Psoas muscle (tissue), 8 donors: ENCODE data around the gene SOCS1. TPM values are rescaled to one million over a fixed set of nuclear protein-coding genes. Genes with fewer than 3 reads are reported as not detected.

ENCODE experiments used
- ATAC-seq, 4 donors: fragments of 200-7000 bp; cut with Tn5 transposase; one replicate each; pipeline ENCODE4 v1.9.1; 2020; ENCODE audit warnings: moderate library complexity in 3 of 4, mild to moderate bottlenecking in 2 of 4
- DNase-seq, 2 donors: peaks; one replicate each; pipeline ENCODE4 v3.0.0-alpha.2; 2020
- H3K27ac ChIP-seq: fragments of 200-600 bp; one replicate; pipeline ENCODE4 v1.8.0; 2022
- H3K27me3 ChIP-seq, 3 donors: fragments of 200-600 bp in 1 of 3; one replicate each; pipeline versions ENCODE4 v1.6.1 to v1.8.0; 2013 to 2022; ENCODE audit warnings: low read length in 2 of 3, mild to moderate bottlenecking in 2 of 3, moderate library complexity in 1 of 3; ENCODE audit not compliant: insufficient read depth in 3 of 3
- H3K36me3 ChIP-seq, 2 donors: fragments of 200-600 bp in 1 of 2; one replicate each; pipeline versions ENCODE4 v1.6.1 to v1.8.0; 2013 to 2022; ENCODE audit warnings: low read depth in 1 of 2, mild to moderate bottlenecking in 1 of 2, moderate library complexity in 1 of 2; ENCODE audit not compliant: insufficient read depth in 1 of 2
- H3K4me1 ChIP-seq: fragments of 200-600 bp; one replicate; pipeline ENCODE4 v1.8.0; 2022
- H3K4me3 ChIP-seq: fragments of 200-600 bp; one replicate; pipeline ENCODE4 v1.8.0; 2022; ENCODE audit warnings: mild to moderate bottlenecking
- H3K9me3 ChIP-seq: fragments of 200-600 bp; one replicate; pipeline ENCODE4 v1.8.0; 2022
- CTCF ChIP-seq: fragments of 200-600 bp; IDR thresholded peaks from one replicate; pipeline ENCODE4 v1.8.0; 2022; ENCODE audit warnings: antibody characterized with exemption
- WGBS, 3 donors: extraction: QIAGEN DNeasy Blood & Tissue Kit; methylation state at CpG; one replicate each; pipeline versions ENCODE4 v1.1.6 to v1.1.7; 2013; 5-methylcytosine and 5-hydroxymethylcytosine counted together
- intact Hi-C, 2 donors: fragments of 100-400 bp; cut with DNase I; formaldehyde crosslinking; loops; one replicate each; pipeline versions ENCODE4 v1.11.0 to v1.14.2; 2022
- polyA plus RNA-seq, 3 donors: library from polyadenylated mRNA; stranded (reverse); fragments of 200-250 nt; gene quantifications; one replicate each; pipeline ENCODE4 v1.2.3, GENCODE V29; 2013
- total RNA-seq, 4 donors: library from RNA; stranded (reverse); fragmentation: NEBNext Ultra II Directional in 2 of 4; extraction: Animal tissue kit (Norgen Biotek cat#: 25700) in 2 of 4; gene quantifications; one replicate each; pipeline versions ENCODE4 v1.2.1 to v1.2.4, GENCODE V29; 2021 to 2023
- donor health status: healthy with polysubstance abuse.
- donor health status: DM: no; HTN: no; CAD: no; lungs with moderate emphysema.
- donor health status: Bipolar disorder and iron deficiency.
- donor health status: healthy.
- donor health status: DM: yes; HTN: yes; CAD: no.
- donor health status: DM: no; HTN: no; CAD: no.
- donor health status: DM: no; HTN: no; CAD: no.
- donor health status: DM: yes; HTN: yes; CAD: no.

Gene SOCS1
- total and polyA plus RNA-seq, 7 donors: 0.44 to 12.6 (median 2.1) TPM

GRCh38 chr16:11263737-11264136 lies 7.7 kb upstream of the SOCS1 start:
- ATAC-seq: no peak
- no peak for TF ChIP-seq CTCF
- intact Hi-C loops: no loop called here
- H3K9me3 ChIP-seq: no peaks in the 10 kb centered on the region
- no peak overlapping the region for H3K27ac ChIP-seq
- no peak for DNase-seq
- peaks cover 8% of the 10 kb centered on the region for H3K4me1 ChIP-seq
- 63 to 66% (median 64%) methylated on average over 4 of the region's 4 CpGs for WGBS, 3 donors
- H3K27me3 ChIP-seq: no peaks in the 10 kb centered on the region
- H3K4me3 ChIP-seq: no peak overlapping the region
- H3K36me3 ChIP-seq: no peaks in the 10 kb centered on the region

GRCh38 chr16:11262915-11263314 lies 6.9 kb upstream of the SOCS1 start:
- DNase-seq (no peak), ATAC-seq (no peak)
- no peak for TF ChIP-seq CTCF
- intact Hi-C loops: no loop called here
- 82 to 87% (median 84%) methylated on average over 8 of the region's 8 CpGs for WGBS, 3 donors
- H3K4me1 ChIP-seq: peaks cover 10% of the 10 kb centered on the region
- H3K4me3 ChIP-seq: no peak overlapping the region
- H3K36me3 ChIP-seq: no peaks in the 10 kb centered on the region
- H3K27me3 ChIP-seq: no peaks in the 10 kb centered on the region
- no peak overlapping the region for H3K27ac ChIP-seq
- H3K9me3 ChIP-seq: no peaks in the 10 kb centered on the region

GRCh38 chr16:11260596-11260966 lies 4.6 kb upstream of the SOCS1 start:
- H3K4me1 ChIP-seq: peaks cover 16% of the 10 kb centered on the region
- no peaks in the 10 kb centered on the region for H3K27me3 ChIP-seq
- intact Hi-C loops: no loop called here
- ATAC-seq (no peak), DNase-seq (no peak)
- no peaks in the 10 kb centered on the region for H3K36me3 ChIP-seq
- no peaks in the 10 kb centered on the region for H3K9me3 ChIP-seq
- H3K4me3 ChIP-seq: no peak overlapping the region
- H3K27ac ChIP-seq: no peak overlapping the region
- no peak for TF ChIP-seq CTCF
- WGBS, 3 donors: 51 to 64% (median 61%) methylated on average over 3 of the region's 3 CpGs

GRCh38 chr16:11259655-11260595 lies 3.9 kb upstream of the SOCS1 start:
- Histone ChIP-seq H3K4me1 (peaks cover 16% of the 10 kb centered on the region), H3K9me3 (no peaks in the 10 kb centered on the region), H3K27me3 (no peaks in the 10 kb centered on the region), H3K4me3 (no peak overlapping the region), H3K36me3 (no peaks in the 10 kb centered on the region), H3K27ac (no peak overlapping the region)
- no peak for TF ChIP-seq CTCF
- ATAC-seq (no peak), DNase-seq (no peak)
- intact Hi-C loops: loop anchor here (5.0 kb wide), 3 partner anchors 97 to 178 kb away; no protein-coding TSS in a partner anchor
- WGBS, 3 donors: 88 to 92% (median 91%) methylated on average over 12 of the region's 12 CpGs
